ENCODE measurements around the gene CNTN5.

Gene CNTN5

GRCh38 chr11:99645934-99646333 lies 625.2 kb downstream of the CNTN5 start:
- Mint-ChIP-seq H3K27ac (no peak overlapping the region), H3K36me3 (no peaks in the 10 kb centered on the region), H3K9me3 (peaks cover 0 to 4% of the 10 kb centered on the region in 2 donors), H3K27me3 (no peaks in the 10 kb centered on the region), H3K4me3 (no peak overlapping the region), H3K4me1 (no peaks in the 10 kb centered on the region)
- ATAC-seq (replicated peaks) (no peak), DNase-seq (no peak)

GRCh38 chr11:99670067-99670676 lies 649.4 kb downstream of the CNTN5 start:
- Mint-ChIP-seq H3K9me3 (peaks cover 3 to 4% of the 10 kb centered on the region in 2 donors), H3K36me3 (no peaks in the 10 kb centered on the region)
- no peak for ATAC-seq (replicated peaks)

DNA sequence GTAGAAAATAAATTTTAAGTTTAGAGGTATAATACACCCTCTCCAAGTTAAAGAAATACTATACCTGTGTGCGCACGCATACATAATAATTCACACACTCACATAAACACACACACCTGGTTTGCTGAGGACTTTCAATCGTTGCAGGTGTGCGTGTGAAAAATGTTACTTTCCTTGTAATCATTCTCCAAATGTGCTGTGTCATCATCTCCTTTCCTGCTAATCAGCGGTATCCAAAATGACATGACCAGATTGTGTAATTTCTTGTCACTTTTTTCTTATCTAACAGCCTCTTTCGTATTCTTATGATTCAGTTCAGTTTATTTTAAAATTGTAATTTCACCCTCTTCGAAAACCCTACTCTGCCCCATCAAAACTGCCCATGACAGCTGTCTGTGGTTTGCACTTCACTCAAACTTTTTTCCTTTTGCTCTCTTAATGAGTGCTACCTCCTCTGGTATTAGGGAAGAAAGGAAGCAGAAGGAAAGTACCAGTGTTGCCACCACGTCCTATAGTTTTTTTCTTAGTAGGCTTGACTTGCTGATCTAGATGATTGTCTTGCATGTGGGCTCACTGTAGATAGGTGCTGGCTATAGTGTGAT lies 651.2 kb downstream of the CNTN5 start:
- no peak for DNase-seq

More at GRCh38 chr11:99670067-99670676, 649.4 kb downstream of the CNTN5 start:
- DNase-seq, result no peak
- Mint-ChIP-seq H3K27me3 (no peaks in the 10 kb centered on the region), H3K27ac (no peak overlapping the region), H3K4me3 (no peak overlapping the region), H3K4me1 (no peaks in the 10 kb centered on the region)

GRCh38 chr11:99676292-99676691 lies 655.5 kb downstream of the CNTN5 start:
- no peak for ATAC-seq (replicated peaks)
- no peak for DNase-seq
- H3K9me3 Mint-ChIP-seq, result no peaks in the 10 kb centered on the region
- no peak overlapping the region for H3K27ac Mint-ChIP-seq
- no peaks in the 10 kb centered on the region for H3K27me3 Mint-ChIP-seq
- no peaks in the 10 kb centered on the region for H3K4me1 Mint-ChIP-seq
- H3K36me3 Mint-ChIP-seq, result no peaks in the 10 kb centered on the region
- no peak overlapping the region for H3K4me3 Mint-ChIP-seq

More for the DNA sequence above, 651.2 kb downstream of the CNTN5 start:
- H3K4me3 Mint-ChIP-seq, result no peak overlapping the region
- H3K9me3 Mint-ChIP-seq, result peaks cover 3 to 4% of the 10 kb centered on the region in 2 donors
- no peaks in the 10 kb centered on the region for H3K27me3 Mint-ChIP-seq
- no peaks in the 10 kb centered on the region for H3K4me1 Mint-ChIP-seq
- no peak for ATAC-seq (replicated peaks)
- H3K27ac Mint-ChIP-seq, result no peak overlapping the region
- no peaks in the 10 kb centered on the region for H3K36me3 Mint-ChIP-seq

- H3K36me3 Mint-ChIP-seq, result no peaks in the 10 kb centered on the region
- DNase-seq (no peak), ATAC-seq (replicated peaks) (no peak)
- no peaks in the 10 kb centered on the region for H3K4me1 Mint-ChIP-seq
- H3K4me3 Mint-ChIP-seq, result no peak overlapping the region
- no peak overlapping the region for H3K27ac Mint-ChIP-seq
- peaks cover 0 to 2% of the 10 kb centered on the region in 2 donors for H3K9me3 Mint-ChIP-seq
- no peaks in the 10 kb centered on the region for H3K27me3 Mint-ChIP-seq
Observed at GRCh38 chr11:99682171-99682570, 661.4 kb downstream of the CNTN5 start.

DNA sequence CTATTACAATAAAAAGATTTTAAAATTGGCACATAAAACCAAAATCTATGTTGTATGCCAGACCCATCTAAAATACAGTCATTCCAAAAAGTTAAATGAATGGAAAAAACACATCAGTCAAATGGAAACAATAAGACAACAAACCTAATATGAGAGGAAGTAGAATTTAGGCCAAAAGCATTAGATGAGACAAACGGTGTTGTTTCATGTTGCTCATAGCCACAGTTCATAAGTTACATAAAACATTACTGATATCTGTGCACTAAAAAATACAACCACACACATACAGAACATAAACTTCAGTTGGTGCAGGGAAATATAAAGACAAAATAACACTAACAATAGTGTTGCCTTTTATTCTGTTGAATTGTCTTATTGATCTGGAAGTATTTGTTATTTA lies 661.9 kb downstream of the CNTN5 start:
- no peaks in the 10 kb centered on the region for H3K4me1 Mint-ChIP-seq
- ATAC-seq (replicated peaks) (no peak), DNase-seq (no peak)
- H3K27ac Mint-ChIP-seq, result no peak overlapping the region
- H3K27me3 Mint-ChIP-seq, result no peaks in the 10 kb centered on the region
- no peak overlapping the region for H3K4me3 Mint-ChIP-seq
- H3K36me3 Mint-ChIP-seq, result no peaks in the 10 kb centered on the region
- peaks cover 0 to 2% of the 10 kb centered on the region in 2 donors for H3K9me3 Mint-ChIP-seq

GRCh38 chr11:99683933-99684332 lies 663.2 kb downstream of the CNTN5 start:
- H3K27ac Mint-ChIP-seq, result no peak overlapping the region
- ATAC-seq (replicated peaks) (no peak), DNase-seq (no peak)
- H3K4me1 Mint-ChIP-seq, result no peaks in the 10 kb centered on the region
- peaks cover 0 to 4% of the 10 kb centered on the region in 2 donors for H3K9me3 Mint-ChIP-seq
- H3K27me3 Mint-ChIP-seq, result no peaks in the 10 kb centered on the region
- no peak overlapping the region for H3K4me3 Mint-ChIP-seq
- no peaks in the 10 kb centered on the region for H3K36me3 Mint-ChIP-seq

DNA sequence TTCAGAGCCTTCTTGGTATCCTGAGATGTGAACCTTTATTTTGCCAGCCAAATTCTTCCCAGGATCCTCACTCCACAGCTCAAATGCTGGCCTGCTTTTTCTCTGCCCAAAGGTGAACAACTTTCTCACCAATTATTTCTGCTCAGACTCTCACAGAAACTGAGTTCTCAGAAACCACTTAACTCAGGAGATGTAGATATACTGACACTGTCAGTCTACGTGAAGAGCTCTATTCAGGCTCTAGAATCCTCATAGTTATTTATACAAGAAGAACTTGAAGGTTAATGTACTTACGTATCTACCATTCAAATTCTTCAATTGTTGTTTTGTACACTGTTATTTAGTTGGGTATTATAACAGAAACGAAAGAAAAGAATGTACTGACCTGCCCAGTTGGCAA lies 666.1 kb downstream of the CNTN5 start:
- Mint-ChIP-seq H3K36me3 (no peaks in the 10 kb centered on the region), H3K9me3 (peaks cover 8 to 18% of the 10 kb centered on the region in 2 donors), H3K27me3 (no peaks in the 10 kb centered on the region), H3K27ac (no peak overlapping the region), H3K4me3 (no peak overlapping the region), H3K4me1 (no peaks in the 10 kb centered on the region)
- ATAC-seq (replicated peaks) (no peak), DNase-seq (no peak)

GRCh38 chr11:99687320-99687719 lies 666.6 kb downstream of the CNTN5 start:
- Mint-ChIP-seq H3K27me3 (no peaks in the 10 kb centered on the region), H3K4me1 (no peaks in the 10 kb centered on the region), H3K36me3 (no peaks in the 10 kb centered on the region), H3K9me3 (peaks cover 11 to 21% of the 10 kb centered on the region in 2 donors), H3K27ac (no peak overlapping the region), H3K4me3 (no peak overlapping the region)
- ATAC-seq (replicated peaks) (no peak), DNase-seq (no peak)

GRCh38 chr11:99693941-99694492 lies 673.3 kb downstream of the CNTN5 start:
- ATAC-seq (replicated peaks) (no peak), DNase-seq (no peak)
- Mint-ChIP-seq H3K27me3 (no peaks in the 10 kb centered on the region), H3K27ac (no peak overlapping the region), H3K4me3 (no peak overlapping the region), H3K36me3 (no peaks in the 10 kb centered on the region), H3K9me3 (peaks cover 8 to 24% of the 10 kb centered on the region in 2 donors), H3K4me1 (no peaks in the 10 kb centered on the region)

GRCh38 chr11:99695106-99695505 lies 674.4 kb downstream of the CNTN5 start:
- Mint-ChIP-seq H3K27ac (no peak overlapping the region), H3K9me3 (peaks cover 6 to 17% of the 10 kb centered on the region in 2 donors), H3K4me3 (no peak overlapping the region), H3K36me3 (no peaks in the 10 kb centered on the region), H3K4me1 (no peaks in the 10 kb centered on the region), H3K27me3 (no peaks in the 10 kb centered on the region)
- DNase-seq, result no peak
- no peak for ATAC-seq (replicated peaks)

DNA sequence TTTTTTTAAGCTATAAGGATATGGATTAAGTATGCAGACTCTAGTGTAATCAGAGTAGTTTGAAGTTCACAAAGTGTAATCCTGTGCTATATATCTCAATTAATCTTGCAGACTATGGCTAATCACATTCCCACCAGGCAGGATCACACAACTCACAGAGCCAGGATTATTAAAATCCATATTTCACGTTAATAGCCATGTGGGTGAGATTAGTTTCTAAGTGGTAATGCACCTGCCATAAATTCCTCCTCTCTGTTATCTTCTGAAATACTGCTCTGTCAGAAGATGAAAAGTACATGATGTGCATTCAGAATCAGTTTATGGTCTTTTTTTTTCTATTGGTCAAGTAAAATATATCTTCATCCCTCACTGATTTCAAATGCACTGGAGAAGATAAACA lies 686.1 kb downstream of the CNTN5 start:
- no peaks in the 10 kb centered on the region for H3K4me1 Mint-ChIP-seq
- ATAC-seq (replicated peaks) (no peak), DNase-seq (no peak)
- no peak overlapping the region for H3K27ac Mint-ChIP-seq
- no peaks in the 10 kb centered on the region for H3K9me3 Mint-ChIP-seq
- H3K4me3 Mint-ChIP-seq, result no peak overlapping the region
- no peaks in the 10 kb centered on the region for H3K27me3 Mint-ChIP-seq
- no peaks in the 10 kb centered on the region for H3K36me3 Mint-ChIP-seq

- Mint-ChIP-seq H3K4me1 (no peaks in the 10 kb centered on the region), H3K4me3 (no peak overlapping the region), H3K27me3 (no peaks in the 10 kb centered on the region), H3K27ac (no peak overlapping the region), H3K36me3 (no peaks in the 10 kb centered on the region), H3K9me3 (no peaks in the 10 kb centered on the region)
- DNase-seq (no peak), ATAC-seq (replicated peaks) (no peak)
Observed at GRCh38 chr11:99708928-99709672, 688.4 kb downstream of the CNTN5 start.

GRCh38 chr11:99716302-99716701 lies 695.6 kb downstream of the CNTN5 start:
- Mint-ChIP-seq H3K27me3 (no peaks in the 10 kb centered on the region), H3K9me3 (peaks cover 0 to 2% of the 10 kb centered on the region in 2 donors), H3K4me3 (no peak overlapping the region), H3K36me3 (no peaks in the 10 kb centered on the region), H3K4me1 (no peaks in the 10 kb centered on the region), H3K27ac (no peak overlapping the region)
- no peak for ATAC-seq (replicated peaks)
- DNase-seq, result no peak

- Mint-ChIP-seq H3K4me3 (no peak overlapping the region), H3K27me3 (no peaks in the 10 kb centered on the region), H3K9me3 (peaks cover 0 to 2% of the 10 kb centered on the region in 2 donors), H3K4me1 (no peaks in the 10 kb centered on the region), H3K27ac (no peak overlapping the region), H3K36me3 (no peaks in the 10 kb centered on the region)
- no peak for DNase-seq
- no peak for ATAC-seq (replicated peaks)
Observed at GRCh38 chr11:99718291-99718690, 697.5 kb downstream of the CNTN5 start.
